Panc1 (cell line): Measurements from ENCODE around the gene SZT2. TPM values are rescaled to one million over a fixed set of nuclear protein-coding genes. Genes with fewer than 3 reads are reported as not detected.

Experiments
- ATAC-seq: fragments of 200-7000 bp; cut with Tn5 transposase; 2 replicates; pipeline ENCODE4 v1.9.1; 2020; ENCODE audit warnings: mild to moderate bottlenecking, moderate library complexity
- Bru-seq: library from RNA; stranded (reverse); fragments of 400-500 nt; gene quantifications from one replicate; lab custom pipeline; 2021; lab: Mats Ljungman, UMichigan
- BruChase-seq, 2 experiments: library from RNA; stranded (reverse); fragments of 400-500 nt; gene quantifications; one replicate each; lab custom pipeline; 2021; lab: Mats Ljungman, UMichigan
- BruUV-seq: library from RNA; stranded (reverse); fragments of 400-500 nt; replicated peaks from 2 replicates; lab custom pipeline; 2021; lab: Mats Ljungman, UMichigan
- CTCF ChIA-PET: fragments of 300-600 bp; sonication (Branson Sonifier 250); formaldehyde crosslinking; loops from one replicate; lab custom pipeline; 2022; ENCODE audit warnings: antibody characterized with exemption; lab: Charles Lee
- POLR2A ChIA-PET: fragments of 300-600 bp; sonication (Branson Sonifier 250); formaldehyde crosslinking; loops from one replicate; lab custom pipeline; 2022; ENCODE audit warnings: antibody characterized with exemption; lab: Charles Lee
- DNase-seq: peaks from one replicate; pipeline ENCODE4 v3.0.0-alpha.2; 2010; ENCODE audit warnings: low read depth, low spot score
- H3K27ac ChIP-seq: 2 replicates; pipeline ENCODE4 v1.5.1; 2011; ENCODE audit warnings: mild to moderate bottlenecking, low read length, inconsistent platforms
- H3K27me3 ChIP-seq: fragments of 200-500 bp; sonication (Bioruptor generic); 2 replicates; pipeline ENCODE4 v1.6.0; 2014; ENCODE audit warnings: low read length, inconsistent platforms; ENCODE audit not compliant: control insufficient read depth, insufficient read depth
- H3K36me3 ChIP-seq: fragments of 200-500 bp; sonication (Bioruptor generic); 2 replicates; pipeline ENCODE4 v1.5.1; 2014; ENCODE audit warnings: inconsistent platforms, mild to moderate bottlenecking, low read length, moderate library complexity; ENCODE audit not compliant: control insufficient read depth, insufficient read depth
- H3K4me1 ChIP-seq: 2 replicates; pipeline ENCODE4 v1.5.1; 2011; ENCODE audit warnings: inconsistent platforms, mild to moderate bottlenecking, low read length, moderate library complexity; ENCODE audit not compliant: control insufficient read depth, insufficient read depth
- H3K4me3 ChIP-seq, 2 experiments: 2 replicates each; pipeline ENCODE4 v1.5.1; 2011 to 2012; ENCODE audit warnings: low read depth in 2 of 2, low read length in 2 of 2, mild to moderate bottlenecking in 2 of 2, inconsistent platforms in 1 of 2, moderate library complexity in 1 of 2
- H3K9me3 ChIP-seq: fragments of 200-500 bp; sonication (Bioruptor generic); 2 replicates; pipeline ENCODE4 v1.5.1; 2014; ENCODE audit warnings: low read depth, mild to moderate bottlenecking, inconsistent platforms, low read length, moderate library complexity; ENCODE audit not compliant: control insufficient read depth, insufficient read depth
- CTCF ChIP-seq: fragments of 450-650 bp; IDR thresholded peaks from 2 replicates; pipeline ENCODE4 v1.5.1; 2017; ENCODE audit warnings: mild to moderate bottlenecking
- POLR2AphosphoS5 ChIP-seq: IDR thresholded peaks from 2 replicates; pipeline ENCODE4 v1.6.1; 2012; ENCODE audit warnings: mild to moderate bottlenecking, low read depth, low read length, moderate library complexity
- REST ChIP-seq, 2 experiments: IDR thresholded peaks; 2 replicates each; pipeline ENCODE4 v1.6.1; 2011 to 2012; ENCODE audit warnings: low read depth in 2 of 2, control low read depth in 1 of 2, low read length in 1 of 2, mild to moderate bottlenecking in 1 of 2, moderate library complexity in 1 of 2; ENCODE audit not compliant: insufficient read depth in 1 of 2
- SIN3A ChIP-seq: IDR thresholded peaks from 2 replicates; pipeline ENCODE4 v1.6.1; 2012; ENCODE audit warnings: low read depth, mild to moderate bottlenecking, low read length, moderate library complexity, borderline replicate concordance; ENCODE audit not compliant: insufficient read depth
- TCF7L2 ChIP-seq: IDR thresholded peaks from 2 replicates; pipeline ENCODE4 v1.6.1; 2011; ENCODE audit warnings: mild to moderate bottlenecking, low read depth, low read length, inconsistent platforms
- in situ Hi-C: cut with HindIII; loops from 2 replicates; pipeline ENCODE4 v1.10.0; 2016; ENCODE audit warnings: low sequenced_read_pairs, low pct_unique_long_range_greater_than_20kb
- intact Hi-C: fragments of 100-400 bp; cut with micrococcal nuclease; formaldehyde crosslinking; loops from one replicate; pipeline ENCODE4 v1.10.0; 2022; ENCODE audit not compliant: unreplicated experiment
- long read RNA-seq: library from polyadenylated mRNA; unstranded; transcript quantifications from one replicate; pipeline ENCODE4 v2.0.0, GENCODE V29; 2021; ENCODE audit not compliant: unreplicated experiment
- polyA plus RNA-seq: library from polyadenylated mRNA; unstranded; fragments of >200 nt; gene quantifications from one replicate; pipeline ENCODE4 v1.2.1, GENCODE V29; 2012; ENCODE audit warnings: missing spikeins; ENCODE audit not compliant: insufficient read length
- total RNA-seq: library from RNA; stranded (reverse); gene quantifications from one replicate; pipeline ENCODE4 v1.2.1, GENCODE V29; 2021; ENCODE audit not compliant: unreplicated experiment

SZT2 gene
- total RNA-seq, result 40.2 TPM
- 17.8 TPM for polyA plus RNA-seq
- Bru-seq, nascent RNA, result percentile 69 among the genes with signal in this experiment
- percentile 75 among the genes with signal in this experiment for BruChase-seq, experiment 1, labeled RNA remaining after a 2-hour chase
- percentile 78 among the genes with signal in this experiment for BruChase-seq, experiment 2, labeled RNA remaining after a 6-hour chase
- long read RNA-seq, partial matches to known transcripts, result 11 of 22 reads
- long read RNA-seq, other reads (novel, unspliced or antisense), result 9 of 22 reads

GRCh38 chr1:43389326-43390313, at the start of gene SZT2, which contains the start of gene MED8:
TSS of gene SZT2 (plus strand) at chr1:43389899. CDS start at chr1:43389969, 70 bp downstream.
TSS of gene MED8 (minus strand) at chr1:43389800. CDS start at chr1:43389764, 36 bp downstream.
- H3K27ac ChIP-seq, result peak within 1 kb of the TSS; percentile 90
- POLR2A ChIA-PET, result interaction anchor here (0.7 kb wide), 1 partner anchor 122 kb away, joined by 7 read pairs; no protein-coding TSS in a partner anchor
- H3K4me1 ChIP-seq, result peaks cover 14% of the 10 kb centered on the region
- peak; percentile 90 for DNase-seq
- in situ Hi-C loops (no loop called here), intact Hi-C loops (no loop called here)
- no peaks in the 10 kb centered on the region for H3K27me3 ChIP-seq
- H3K9me3 ChIP-seq, result no peaks in the 10 kb centered on the region
- peaks cover 20% of the 10 kb centered on the region; the same call in 1 of the 2 replicates for H3K36me3 ChIP-seq
- no TSS peak for BruUV-seq
- H3K4me3 ChIP-seq, result peak within 1 kb of the TSS; percentile 73 to 81
- CTCF ChIA-PET, result no interaction called here
- no peak; the same call in 1 of the 2 replicates for TF ChIP-seq SIN3A
- TF ChIP-seq CTCF, result no peak
- TF ChIP-seq POLR2AphosphoS5, result peak; percentile 93
- ATAC-seq, result peak; percentile 99

- CTCF ChIA-PET, result no interaction called here
These were observed 49.1 kb upstream of the SZT2 start for GRCh38 chr1:43340559-43340958.

More at GRCh38 chr1:43340559-43340958, 49.1 kb upstream of the SZT2 start:
- in situ Hi-C loops, result no loop called here
- Histone ChIP-seq H3K9me3 (no peaks in the 10 kb centered on the region), H3K36me3 (no peaks in the 10 kb centered on the region), H3K27ac (no peak overlapping the region), H3K27me3 (no peaks in the 10 kb centered on the region), H3K4me1 (no peaks in the 10 kb centered on the region), H3K4me3 (no peak overlapping the region)
- ATAC-seq (no peak), DNase-seq (no peak)
- POLR2A ChIA-PET, result no interaction called here
- TF ChIP-seq SIN3A, result no peak
- TF ChIP-seq TCF7L2, result no peak
- no peak for TF ChIP-seq POLR2AphosphoS5
- TF ChIP-seq CTCF, result no peak
- TF ChIP-seq REST (IDR thresholded peaks at IDR 0.05; ENCODE audit: insufficient read depth in 1 of 2, low read depth in 2 of 2, low read length in 1 of 2), result no peak
- intact Hi-C loops, result no loop called here
- no TSS peak for BruUV-seq
